CD1c-positive myeloid dendritic cell (primary cell): Measurements from ENCODE around the gene CCSER2.

Experiments
- DNase-seq: peaks from one replicate; pipeline ENCODE4 v3.0.0-alpha.2; 2016; ENCODE audit errors: extremely low spot score

The CCSER2 gene

GRCh38 chr10:84547616-84548015 lies 219.2 kb downstream of the CCSER2 start:
- no peak for DNase-seq

- DNase-seq = peak; percentile 8
These were observed 220.5 kb downstream of the CCSER2 start for GRCh38 chr10:84548869-84549268.

- DNase-seq = no peak
These were observed 221.2 kb downstream of the CCSER2 start for GRCh38 chr10:84549368-84550165.

DNA sequence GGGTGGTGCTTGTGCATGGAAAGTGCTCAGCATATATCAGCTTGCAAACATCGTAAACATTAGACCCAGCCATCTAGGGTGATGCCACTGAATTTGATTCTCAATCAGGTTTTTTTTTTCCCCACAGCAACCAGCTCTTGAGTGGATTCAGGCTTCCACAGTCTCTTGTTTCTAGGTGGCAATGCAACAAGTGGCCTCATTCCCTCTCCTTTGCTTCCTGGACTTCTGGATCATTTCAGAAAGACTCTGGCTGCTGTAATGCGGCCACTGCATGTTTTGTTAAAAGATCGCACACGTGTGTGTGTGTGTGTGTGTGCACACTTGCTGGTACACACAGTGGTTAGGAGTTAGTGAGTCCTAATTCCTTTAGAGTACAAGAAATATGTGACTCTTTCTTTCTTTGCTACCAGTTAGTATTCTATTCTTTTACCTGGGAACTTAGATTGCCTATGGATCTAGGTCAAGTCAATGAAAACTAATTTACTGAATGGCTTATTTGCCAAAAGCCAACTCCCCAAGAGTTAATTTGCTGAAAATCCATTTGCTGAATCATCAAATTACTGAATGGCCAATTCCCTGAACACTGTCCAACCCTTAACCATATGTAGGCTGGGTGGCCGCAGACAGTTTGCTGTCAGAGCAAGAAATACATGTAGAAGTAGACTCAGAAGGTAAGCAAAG lies 222.5 kb downstream of the CCSER2 start:
- DNase-seq = no peak

GRCh38 chr10:84551437-84552120 lies 223.2 kb downstream of the CCSER2 start:
- no peak for DNase-seq

DNA sequence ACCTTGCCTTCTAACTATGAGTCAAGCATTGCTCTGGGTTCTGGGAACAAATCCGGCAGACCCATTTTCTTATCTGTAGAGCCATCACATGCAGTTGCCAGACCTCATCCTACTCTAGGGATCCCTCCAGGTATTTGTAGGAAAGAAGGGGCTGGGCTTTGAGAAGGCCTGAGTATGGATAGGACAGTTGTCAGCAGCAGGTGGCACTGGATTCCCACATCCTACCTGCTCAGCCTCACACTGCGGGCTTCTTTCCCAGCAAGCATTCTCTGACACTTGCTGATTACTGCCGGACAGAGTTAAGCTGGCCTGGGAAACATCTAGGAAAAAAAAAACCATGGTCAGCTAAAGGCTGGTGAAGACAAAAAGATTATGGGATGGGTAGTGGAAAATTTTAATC lies 224.1 kb downstream of the CCSER2 start:
- DNase-seq = no peak

DNA sequence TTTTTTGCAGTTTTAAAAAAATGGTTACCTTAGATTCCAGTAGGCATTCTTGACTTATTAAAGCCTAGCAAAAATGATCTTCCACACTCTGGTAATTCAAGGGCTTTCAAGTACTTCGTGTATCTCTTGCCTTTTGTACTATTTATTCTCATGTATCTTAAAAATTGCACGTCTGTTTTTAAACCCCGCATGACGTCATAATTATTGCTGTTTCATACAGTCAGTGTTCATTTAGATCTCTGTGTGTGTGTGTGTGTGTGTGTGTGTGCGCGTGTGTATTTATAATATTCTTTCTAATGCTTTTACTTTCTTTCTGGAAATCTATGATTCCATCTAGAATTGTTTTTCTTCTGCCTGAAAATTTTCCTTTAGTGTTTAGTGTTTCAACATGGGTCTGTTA lies 234.2 kb downstream of the CCSER2 start:
- no peak for DNase-seq

DNA sequence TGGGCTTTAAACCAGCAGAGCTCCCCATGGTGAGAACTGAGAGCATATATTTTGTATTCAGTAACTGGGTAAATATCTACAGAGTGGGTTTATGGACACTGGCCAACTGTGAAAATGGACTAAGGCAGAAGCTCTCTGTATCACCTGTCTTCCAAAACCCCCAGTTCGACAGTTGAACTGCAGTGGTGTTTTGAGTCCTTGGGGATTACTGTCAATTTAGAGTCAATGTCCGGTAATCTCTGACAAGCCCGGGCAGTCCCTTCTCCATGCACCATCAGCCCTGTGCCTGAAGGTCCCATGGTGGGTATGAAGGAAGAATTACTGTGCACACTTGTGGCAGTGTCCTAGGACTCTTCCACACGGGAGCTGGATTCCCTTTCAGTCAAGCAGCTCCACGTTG lies 235.0 kb downstream of the CCSER2 start:
- no peak for DNase-seq

DNA sequence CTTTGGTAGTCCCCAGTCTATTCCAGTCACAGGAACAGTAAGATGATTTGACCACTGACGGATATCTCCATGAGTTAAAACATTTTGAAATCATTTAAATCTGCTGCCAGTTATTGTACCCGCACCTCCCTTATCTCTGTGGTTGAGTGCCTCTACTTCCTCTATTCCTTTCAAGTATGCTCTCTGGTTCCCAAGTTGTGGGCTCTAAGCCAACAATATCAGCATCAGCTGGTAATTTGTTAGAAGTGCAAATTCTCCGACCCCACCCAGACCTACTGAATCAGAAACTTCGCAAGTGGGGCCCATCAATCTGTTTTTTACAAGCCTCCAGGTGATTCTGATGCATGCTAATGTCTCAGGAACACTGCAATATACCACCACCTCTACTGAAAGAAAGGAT lies 235.5 kb downstream of the CCSER2 start:
- DNase-seq = no peak

DNA sequence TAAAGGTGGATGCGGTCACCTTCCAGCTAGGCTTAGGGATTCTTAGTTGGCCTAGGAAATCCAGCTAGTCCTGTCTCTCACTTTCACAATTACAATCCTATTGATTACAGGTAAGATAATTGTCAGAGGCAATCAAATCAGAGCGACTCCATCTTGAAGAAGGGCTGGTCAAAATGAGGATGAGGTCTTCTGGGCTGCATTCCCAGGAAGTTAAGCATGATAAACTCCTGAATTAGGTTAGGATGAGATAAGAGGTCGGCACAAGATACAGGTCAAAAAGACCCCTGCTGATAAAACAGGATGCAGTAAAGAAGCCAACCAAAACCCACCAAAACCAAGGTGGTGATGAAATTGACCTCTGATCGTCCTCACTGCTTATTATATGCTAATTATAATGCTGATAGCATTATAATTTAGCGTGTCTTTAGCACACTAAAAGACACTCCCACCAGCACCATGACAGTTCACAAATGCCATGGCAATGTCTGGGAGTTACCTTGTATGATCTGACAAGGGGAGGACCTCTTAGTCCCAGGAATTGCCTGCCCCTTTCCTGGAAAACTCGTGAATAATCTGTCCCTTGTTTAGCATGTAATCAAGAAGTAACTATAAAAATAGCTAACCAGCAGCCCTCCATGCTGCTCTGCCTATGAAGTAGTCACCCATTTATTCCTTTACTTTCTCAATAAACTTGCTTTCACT lies 237.6 kb downstream of the CCSER2 start:
- DNase-seq = no peak

DNA sequence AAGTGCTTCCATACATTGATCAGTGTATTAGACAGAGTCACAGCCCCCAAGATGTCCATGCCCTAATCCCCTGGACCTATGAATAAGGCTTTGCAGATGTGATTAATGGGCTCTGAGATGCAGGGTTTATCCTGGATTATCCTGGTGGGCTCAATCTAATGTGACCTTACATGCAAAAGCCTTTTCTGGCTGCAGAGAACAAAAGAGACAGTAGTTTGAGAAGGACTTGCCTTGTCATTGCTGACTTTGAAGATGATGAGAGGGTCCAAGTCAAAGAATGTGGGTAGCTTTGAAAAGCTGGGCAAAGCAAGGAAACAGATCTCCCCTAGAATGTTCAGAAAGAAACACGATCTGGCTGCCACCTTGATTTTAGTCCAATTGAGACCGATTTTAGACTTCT lies 238.7 kb downstream of the CCSER2 start:
- DNase-seq = no peak
